ENCODE results near the gene LRRC42. TPM values are rescaled to one million over a fixed set of nuclear protein-coding genes. Genes with fewer than 3 reads are reported as not detected.
A peak's percentile ranks its signal among the peaks of the same experiment; 100 is the strongest.

The LRRC42 gene
- total RNA-seq, 1 experiment from 2014 or later = 38.1 TPM

- DNase-seq (ENCODE audit: low spot score) (peak; percentile 97), ATAC-seq (peak; percentile 83)
- Mint-ChIP-seq H3K9me3 (no peaks in the 10 kb centered on the region), H3K4me1 (peaks cover 55% of the 10 kb centered on the region), H3K27ac (peak within 1 kb of the TSS; percentile 68; the same call in 1 of the 2 replicates), H3K27me3 (ENCODE audit: low read depth) (no peaks in the 10 kb centered on the region), H3K36me3 (no peaks in the 10 kb centered on the region), H3K4me3 (peak within 1 kb of the TSS; percentile 87)
- ChIA-PET POLR2A (interaction anchor here (0.7 to 1.5 kb wide), 5 partner anchors 56 to 108 kb away, joined by 3 to 8 read pairs (median 6); partner anchors contain the start of genes NDC1 and YIPF1), CTCF (interaction anchor here (0.6 to 4.1 kb wide), 35 partner anchors 11 to 554 kb away, joined by 3 to 51 read pairs (median 4); partner anchors contain the start of genes NDC1, TMEM59 and YIPF1)
- TF ChIP-seq ZMAT4 (CRISPR knock-in tag; IDR thresholded peaks at IDR 0.05) (no peak), AFF4 (CRISPR knock-in tag; IDR thresholded peaks at IDR 0.05; ENCODE audit: borderline replicate concordance) (no peak), FOXP4 (CRISPR knock-in tag; IDR thresholded peaks at IDR 0.05) (peak; percentile 73; the same call in 1 of the 2 replicates), IRF2 (CRISPR knock-in tag; IDR thresholded peaks at IDR 0.05; ENCODE audit: borderline replicate concordance, low read depth) (no peak), MXD4 (CRISPR knock-in tag; IDR thresholded peaks at IDR 0.05; ENCODE audit: borderline replicate concordance) (no peak), ETV6 (CRISPR knock-in tag; IDR thresholded peaks at IDR 0.05) (peak; percentile 50; the same call in 1 of the 2 replicates), ARID4B (CRISPR knock-in tag; IDR thresholded peaks at IDR 0.05; ENCODE audit: borderline replicate concordance) (0 out of 2 replicates have a peak, but pooled peaks have one; percentile 16), ZBTB43 (CRISPR knock-in tag; IDR thresholded peaks at IDR 0.05) (0 out of 2 replicates have a peak, but pooled peaks have one; percentile 51), GABPB1 (CRISPR knock-in tag; IDR thresholded peaks at IDR 0.05) (peak; percentile 47; the same call in 1 of the 2 replicates), SP1 (CRISPR knock-in tag; conservative IDR thresholded peaks at IDR 0.05) (peak; percentile 80), ESRRA (CRISPR knock-in tag; IDR thresholded peaks at IDR 0.05; ENCODE audit: borderline replicate concordance) (no peak), FOXP1 (CRISPR knock-in tag; IDR thresholded peaks at IDR 0.05; ENCODE audit: borderline replicate concordance) (no peak), IRF1 (CRISPR knock-in tag; IDR thresholded peaks at IDR 0.05) (0 out of 2 replicates have a peak, but pooled peaks have one; percentile 17), FOXK1 (CRISPR knock-in tag; IDR thresholded peaks at IDR 0.05) (peak; percentile 30; the same call in 1 of the 2 replicates)
Measured at GRCh38 chr1:53945433-53946251, 508 bp upstream of the LRRC42 start, which contains the start of gene IFT25. Gene IFT25, minus strand, starts transcription at chr1:53945699. Its CDS starts 5,617 bp downstream, at chr1:53940082.
